CD4-positive, CD25-positive, alpha-beta regulatory T cell (primary cell): ENCODE data around the gene GPD1L. TPM values are rescaled to one million over a fixed set of nuclear protein-coding genes. Genes with fewer than 3 reads are reported as not detected.

ENCODE experiments used
- ATAC-seq, 2 donors: fragments of 150-1000 bp; cut with Tn5 transposase; one replicate each; pipeline ENCODE4 v1.10.0; 2021; ENCODE audit warnings: low read depth in 2 of 2, moderate number of reproducible peaks in 2 of 2, moderate library complexity in 1 of 2
- DNase-seq, 3 donors: peaks; one replicate each; pipeline versions ENCODE4 v3.0.0 to v3.0.0-alpha.2; 2012 to 2022; ENCODE audit warnings: mixed read lengths in 1 of 3
- H3K27ac ChIP-seq: one replicate; pipeline ENCODE4 v1.7.0; 2013; ENCODE audit warnings: mild to moderate bottlenecking, low read length; ENCODE audit not compliant: insufficient read depth, poor library complexity, severe bottlenecking
- H3K27me3 ChIP-seq: one replicate; pipeline ENCODE4 v1.7.0; 2013; ENCODE audit warnings: low read length; ENCODE audit not compliant: control insufficient read depth, insufficient read depth
- H3K36me3 ChIP-seq: one replicate; pipeline ENCODE4 v1.7.0; 2013; ENCODE audit warnings: mild to moderate bottlenecking, low read length, moderate library complexity; ENCODE audit not compliant: control insufficient read depth, insufficient read depth
- H3K4me1 ChIP-seq: 2 replicates; pipeline ENCODE4 v1.7.0; 2013; ENCODE audit warnings: mild to moderate bottlenecking, low read length; ENCODE audit not compliant: insufficient read depth, control insufficient read depth, poor library complexity, severe bottlenecking
- H3K4me3 ChIP-seq: one replicate; pipeline ENCODE4 v1.7.0; 2013; ENCODE audit warnings: low read depth, mild to moderate bottlenecking, low read length, moderate library complexity
- H3K9me3 ChIP-seq, 2 experiments: 1 replicate in 1 of 2; 2 replicates in 1 of 2; pipeline ENCODE4 v1.7.0; 2013; ENCODE audit warnings: low read length in 2 of 2, mild to moderate bottlenecking in 1 of 2, moderate library complexity in 1 of 2; ENCODE audit not compliant: control insufficient read depth in 2 of 2
- H3K27ac Mint-ChIP-seq, 3 donors: one replicate each; pipeline ENCODE4 v1.8.0; 2020 to 2022; ENCODE audit warnings: mild to moderate bottlenecking in 3 of 3, mixed read lengths in 3 of 3, moderate library complexity in 2 of 3
- H3K27me3 Mint-ChIP-seq: one replicate; pipeline ENCODE4 v1.8.0; 2022; ENCODE audit warnings: mild to moderate bottlenecking, mixed read lengths
- H3K36me3 Mint-ChIP-seq: one replicate; pipeline ENCODE4 v1.8.0; 2020; ENCODE audit warnings: mixed read lengths
- H3K4me1 Mint-ChIP-seq, 4 donors: one replicate each; pipeline ENCODE4 v1.8.0; 2020 to 2022; ENCODE audit warnings: mixed read lengths in 4 of 4, mild to moderate bottlenecking in 1 of 4
- H3K4me3 Mint-ChIP-seq, 4 donors: one replicate each; pipeline ENCODE4 v1.8.0; 2020 to 2022; ENCODE audit warnings: mild to moderate bottlenecking in 4 of 4, mixed read lengths in 4 of 4, moderate library complexity in 3 of 4
- H3K9me3 Mint-ChIP-seq, 7 donors: one replicate each; pipeline ENCODE4 v1.8.0; 2020 to 2022; ENCODE audit warnings: mixed read lengths in 7 of 7, mild to moderate bottlenecking in 3 of 7, moderate library complexity in 2 of 7
- polyA plus RNA-seq, 4 donors: library from polyadenylated mRNA; unstranded; fragments of 300-500 nt; fragmentation: Illumina TruSeq; gene quantifications; one replicate each; pipeline ENCODE4 v1.2.3, GENCODE V29; 2021
- total RNA-seq: library from RNA; stranded (reverse); gene quantifications from one replicate; pipeline ENCODE4 v1.2.3, GENCODE V29; 2022

The GPD1L gene
- total and polyA plus RNA-seq, 5 donors from 2014 or later = 19.5 to 30.3 (median 26.4) TPM

- DNase-seq = no peak
- ATAC-seq = no peak
- Mint-ChIP-seq H3K27ac (no peak overlapping the region), H3K4me1 (peaks cover 3 to 14% (median 9%) of the 10 kb centered on the region in 4 donors), H3K36me3 (no peaks in the 10 kb centered on the region), H3K9me3 (peaks cover 0 to 3% (median 0%) of the 10 kb centered on the region in 7 donors), H3K4me3 (no peak overlapping the region), H3K27me3 (peaks cover 41% of the 10 kb centered on the region)
- peaks cover 2% of the 10 kb centered on the region for H3K27me3 ChIP-seq
- H3K36me3 ChIP-seq = no peaks in the 10 kb centered on the region
- H3K27ac ChIP-seq = no peak overlapping the region
- peaks cover 4% of the 10 kb centered on the region for H3K4me1 ChIP-seq
- H3K9me3 ChIP-seq = no peaks in the 10 kb centered on the region
- no peak overlapping the region for H3K4me3 ChIP-seq
These were observed 11.0 kb upstream of the GPD1L start for GRCh38 chr3:32095431-32095830.

GRCh38 chr3:32097768-32098167, 8.7 kb upstream of the GPD1L start:
- H3K27ac Mint-ChIP-seq = no peak overlapping the region
- no peak for ATAC-seq
- Histone ChIP-seq H3K4me1 (no peaks in the 10 kb centered on the region), H3K27me3 (peaks cover 2% of the 10 kb centered on the region), H3K36me3 (no peaks in the 10 kb centered on the region), H3K9me3 (peaks cover 4 to 6% of the 10 kb centered on the region in 2 experiments), H3K27ac (no peak overlapping the region), H3K4me3 (no peak overlapping the region)
- peaks cover 0 to 6% (median 1%) of the 10 kb centered on the region in 7 donors for H3K9me3 Mint-ChIP-seq
- no peak for DNase-seq
- peaks cover 0 to 6% (median 1%) of the 10 kb centered on the region in 4 donors for H3K4me1 Mint-ChIP-seq
- peaks cover 22% of the 10 kb centered on the region for H3K27me3 Mint-ChIP-seq
- no peaks in the 10 kb centered on the region for H3K36me3 Mint-ChIP-seq
- H3K4me3 Mint-ChIP-seq = no peak overlapping the region

- H3K27me3 Mint-ChIP-seq = peaks cover 16% of the 10 kb centered on the region
These were observed 7.9 kb upstream of the GPD1L start for GRCh38 chr3:32098528-32098927.

GRCh38 chr3:32100465-32100864, 6.0 kb upstream of the GPD1L start:
- no peak overlapping the region for H3K4me3 ChIP-seq
- Mint-ChIP-seq H3K27me3 (peaks cover 11% of the 10 kb centered on the region), H3K36me3 (no peaks in the 10 kb centered on the region), H3K4me3 (no peak overlapping the region), H3K9me3 (peaks cover 0 to 6% (median 1%) of the 10 kb centered on the region in 7 donors), H3K27ac (no peak overlapping the region), H3K4me1 (peaks cover 0 to 6% (median 1%) of the 10 kb centered on the region in 4 donors)
- H3K27me3 ChIP-seq = peaks cover 2% of the 10 kb centered on the region
- no peaks in the 10 kb centered on the region for H3K4me1 ChIP-seq
- H3K27ac ChIP-seq = no peak overlapping the region
- peaks cover 4 to 6% of the 10 kb centered on the region in 2 experiments for H3K9me3 ChIP-seq
- DNase-seq (no peak), ATAC-seq (no peak)
- H3K36me3 ChIP-seq = no peaks in the 10 kb centered on the region

More at GRCh38 chr3:32098528-32098927, 7.9 kb upstream of the GPD1L start:
- Histone ChIP-seq H3K4me3 (no peak overlapping the region), H3K4me1 (no peaks in the 10 kb centered on the region), H3K36me3 (no peaks in the 10 kb centered on the region), H3K27ac (no peak overlapping the region), H3K9me3 (peaks cover 4 to 6% of the 10 kb centered on the region in 2 experiments), H3K27me3 (peaks cover 2% of the 10 kb centered on the region)
- Mint-ChIP-seq H3K4me1 (peaks cover 0 to 6% (median 1%) of the 10 kb centered on the region in 4 donors), H3K27ac (no peak overlapping the region), H3K4me3 (no peak overlapping the region), H3K36me3 (no peaks in the 10 kb centered on the region), H3K9me3 (peaks cover 0 to 6% (median 1%) of the 10 kb centered on the region in 7 donors)
- no peak for DNase-seq
- ATAC-seq = no peak

DNA sequence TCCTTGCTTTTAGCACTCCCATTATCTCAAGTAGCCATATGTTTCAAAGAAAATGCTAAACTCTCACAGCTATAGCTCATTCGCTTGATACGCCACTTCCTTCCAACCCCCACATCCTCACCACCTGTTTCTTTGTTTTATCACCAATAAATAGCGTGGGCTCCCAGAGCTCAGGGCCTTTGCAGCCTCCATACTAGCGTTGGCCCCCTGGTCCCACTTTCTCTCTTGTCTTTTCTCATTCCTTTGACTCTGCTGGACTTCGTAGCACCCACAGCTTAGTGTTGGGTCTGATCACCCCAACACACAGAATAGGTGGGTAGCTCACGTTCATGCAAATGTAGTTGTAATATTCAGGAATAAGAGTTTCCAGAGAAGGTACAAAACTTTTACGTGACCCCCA, 4.1 kb upstream of the GPD1L start:
- H3K4me1 Mint-ChIP-seq = peaks cover 0 to 10% (median 6%) of the 10 kb centered on the region in 4 donors
- Histone ChIP-seq H3K4me1 (peaks cover 4% of the 10 kb centered on the region), H3K4me3 (no peak overlapping the region), H3K36me3 (no peaks in the 10 kb centered on the region), H3K27ac (no peak overlapping the region), H3K9me3 (peaks cover 4 to 6% of the 10 kb centered on the region in 2 experiments), H3K27me3 (peaks cover 2% of the 10 kb centered on the region)
- peaks cover 7% of the 10 kb centered on the region for H3K27me3 Mint-ChIP-seq
- H3K9me3 Mint-ChIP-seq = peaks cover 0 to 6% (median 1%) of the 10 kb centered on the region in 7 donors
- H3K27ac Mint-ChIP-seq = no peak overlapping the region
- H3K4me3 Mint-ChIP-seq = no peak overlapping the region
- no peaks in the 10 kb centered on the region for H3K36me3 Mint-ChIP-seq
- no peak for ATAC-seq
- DNase-seq = no peak

- Mint-ChIP-seq H3K27me3 (no peaks in the 10 kb centered on the region), H3K9me3 (peaks cover 0 to 6% (median 0%) of the 10 kb centered on the region in 7 donors), H3K36me3 (peaks cover 4% of the 10 kb centered on the region), H3K4me3 (no peak overlapping the region), H3K4me1 (peaks cover 0 to 28% (median 16%) of the 10 kb centered on the region in 4 donors), H3K27ac (no peak overlapping the region)
- Histone ChIP-seq H3K36me3 (no peaks in the 10 kb centered on the region), H3K4me3 (no peak overlapping the region), H3K27me3 (no peaks in the 10 kb centered on the region), H3K4me1 (peaks cover 15% of the 10 kb centered on the region), H3K27ac (no peak overlapping the region), H3K9me3 (peaks cover 4 to 6% of the 10 kb centered on the region in 2 experiments)
- ATAC-seq (no peak), DNase-seq (no peak)
These were observed 1.9 kb upstream of the GPD1L start for GRCh38 chr3:32104492-32104891.

DNA sequence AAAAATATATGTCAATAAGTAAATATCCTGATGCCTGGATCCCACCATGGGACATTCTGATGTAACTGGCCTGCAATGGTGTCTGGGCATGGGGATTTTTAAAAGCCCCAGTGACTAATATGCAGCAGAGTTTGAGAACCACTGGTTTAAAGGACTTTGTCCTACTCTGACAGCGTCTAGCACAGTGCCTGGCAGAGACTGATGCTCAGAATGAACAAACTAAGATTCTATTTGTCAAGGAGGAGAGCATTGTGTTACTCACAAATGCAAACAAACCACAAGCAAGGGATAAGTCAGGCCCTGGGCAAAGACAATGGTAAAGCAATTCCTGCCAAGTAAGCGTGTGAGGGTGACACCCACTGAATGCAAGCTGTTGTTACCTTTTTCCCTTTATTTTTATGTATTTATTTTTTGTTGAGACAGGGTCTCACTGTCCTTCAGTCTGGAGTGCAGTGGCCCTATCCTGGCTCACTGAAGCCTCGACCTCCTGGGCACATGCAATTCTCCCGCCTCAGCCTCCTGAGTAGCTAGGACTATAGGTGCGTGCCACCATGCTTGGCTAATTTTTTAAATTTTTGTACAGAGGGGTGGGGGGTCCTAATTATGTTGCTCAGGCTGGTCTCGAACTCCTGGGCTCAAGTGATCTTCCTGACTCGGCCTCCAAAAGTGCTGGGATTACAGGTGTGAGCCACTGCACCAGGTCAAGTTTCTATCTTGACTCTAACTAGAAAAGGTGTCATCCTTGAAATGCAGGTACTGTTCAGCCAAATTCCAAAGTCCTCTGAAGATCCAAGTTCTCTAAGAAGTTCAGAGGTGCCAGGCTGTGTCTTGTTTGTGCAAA, 909 bp upstream of the GPD1L start:
- no peaks in the 10 kb centered on the region for H3K27me3 Mint-ChIP-seq

More for the DNA sequence above, 909 bp upstream of the GPD1L start:
- Mint-ChIP-seq H3K9me3 (peaks cover 0 to 6% (median 0%) of the 10 kb centered on the region in 7 donors), H3K27ac (peak overlapping the region in 1 of 3 donors; percentile 88), H3K4me3 (peak overlapping the region; percentile 85 to 98 (median 93)), H3K4me1 (peaks cover 0 to 39% (median 21%) of the 10 kb centered on the region in 4 donors), H3K36me3 (peaks cover 8% of the 10 kb centered on the region)
- DNase-seq = no peak
- Histone ChIP-seq H3K4me1 (peaks cover 15% of the 10 kb centered on the region), H3K27ac (no peak overlapping the region), H3K36me3 (no peaks in the 10 kb centered on the region), H3K4me3 (no peak overlapping the region), H3K9me3 (peaks cover 4 to 6% of the 10 kb centered on the region in 2 experiments), H3K27me3 (no peaks in the 10 kb centered on the region)
- ATAC-seq = no peak
